Stimulated activated CD8-positive, alpha-beta memory T cell treated with anti-CD3 and anti-CD28 coated beads, Interleukin-15, amount 100 ng/mL, for 24 hours (primary cell): Measurements from ENCODE around the gene PTPRK.

ENCODE experiments used
- DNase-seq: peaks from one replicate; pipeline ENCODE4 v3.0.0-alpha.2; 2020; ENCODE audit warnings: low read depth

Gene PTPRK

GRCh38 chr6:128280960-128281359, 239.4 kb downstream of the PTPRK start:
- no peak for DNase-seq

- DNase-seq: no peak
Observed at GRCh38 chr6:128280066-128280465, 240.3 kb downstream of the PTPRK start.

GRCh38 chr6:128278836-128279235, 241.6 kb downstream of the PTPRK start:
- no peak for DNase-seq

GRCh38 chr6:128277379-128277778, 243.0 kb downstream of the PTPRK start:
- DNase-seq: no peak

GRCh38 chr6:128276311-128276710, 244.1 kb downstream of the PTPRK start:
- DNase-seq: no peak

GRCh38 chr6:128275681-128276080, 244.7 kb downstream of the PTPRK start:
- DNase-seq: no peak

GRCh38 chr6:128275030-128275429, 245.4 kb downstream of the PTPRK start:
- DNase-seq: no peak

GRCh38 chr6:128271527-128271926, 248.9 kb downstream of the PTPRK start:
- DNase-seq: no peak

- no peak for DNase-seq
Observed at GRCh38 chr6:128271011-128271410, 249.4 kb downstream of the PTPRK start.

- DNase-seq: no peak
Observed at GRCh38 chr6:128266946-128267345, 253.5 kb downstream of the PTPRK start.

GRCh38 chr6:128265706-128266105, 254.7 kb downstream of the PTPRK start:
- DNase-seq: no peak

- DNase-seq: no peak
Observed at GRCh38 chr6:128259730-128260685, 260.4 kb downstream of the PTPRK start.

- no peak for DNase-seq
Observed at GRCh38 chr6:128259029-128259724, 261.2 kb downstream of the PTPRK start.

- DNase-seq: no peak
Observed at GRCh38 chr6:128256095-128256494, 264.3 kb downstream of the PTPRK start.

GRCh38 chr6:128252341-128253176, 267.8 kb downstream of the PTPRK start:
- DNase-seq: no peak

- DNase-seq: no peak
Observed at GRCh38 chr6:128251445-128252340, 268.7 kb downstream of the PTPRK start.

GRCh38 chr6:128250370-128251070, 269.9 kb downstream of the PTPRK start:
- DNase-seq: no peak

GRCh38 chr6:128249429-128249828, 271.0 kb downstream of the PTPRK start:
- DNase-seq: no peak

- no peak for DNase-seq
Observed at GRCh38 chr6:128246472-128247260, 273.7 kb downstream of the PTPRK start.
